ENCODE measurements around the gene P3H2.
"Not testable (repeated sequence)": the region's sequence is repeated elsewhere in the genome, so short reads cannot be mapped to it uniquely, and the experiment has no call there.

P3H2 gene, protein sequence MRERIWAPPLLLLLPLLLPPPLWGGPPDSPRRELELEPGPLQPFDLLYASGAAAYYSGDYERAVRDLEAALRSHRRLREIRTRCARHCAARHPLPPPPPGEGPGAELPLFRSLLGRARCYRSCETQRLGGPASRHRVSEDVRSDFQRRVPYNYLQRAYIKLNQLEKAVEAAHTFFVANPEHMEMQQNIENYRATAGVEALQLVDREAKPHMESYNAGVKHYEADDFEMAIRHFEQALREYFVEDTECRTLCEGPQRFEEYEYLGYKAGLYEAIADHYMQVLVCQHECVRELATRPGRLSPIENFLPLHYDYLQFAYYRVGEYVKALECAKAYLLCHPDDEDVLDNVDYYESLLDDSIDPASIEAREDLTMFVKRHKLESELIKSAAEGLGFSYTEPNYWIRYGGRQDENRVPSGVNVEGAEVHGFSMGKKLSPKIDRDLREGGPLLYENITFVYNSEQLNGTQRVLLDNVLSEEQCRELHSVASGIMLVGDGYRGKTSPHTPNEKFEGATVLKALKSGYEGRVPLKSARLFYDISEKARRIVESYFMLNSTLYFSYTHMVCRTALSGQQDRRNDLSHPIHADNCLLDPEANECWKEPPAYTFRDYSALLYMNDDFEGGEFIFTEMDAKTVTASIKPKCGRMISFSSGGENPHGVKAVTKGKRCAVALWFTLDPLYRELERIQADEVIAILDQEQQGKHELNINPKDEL

DNA sequence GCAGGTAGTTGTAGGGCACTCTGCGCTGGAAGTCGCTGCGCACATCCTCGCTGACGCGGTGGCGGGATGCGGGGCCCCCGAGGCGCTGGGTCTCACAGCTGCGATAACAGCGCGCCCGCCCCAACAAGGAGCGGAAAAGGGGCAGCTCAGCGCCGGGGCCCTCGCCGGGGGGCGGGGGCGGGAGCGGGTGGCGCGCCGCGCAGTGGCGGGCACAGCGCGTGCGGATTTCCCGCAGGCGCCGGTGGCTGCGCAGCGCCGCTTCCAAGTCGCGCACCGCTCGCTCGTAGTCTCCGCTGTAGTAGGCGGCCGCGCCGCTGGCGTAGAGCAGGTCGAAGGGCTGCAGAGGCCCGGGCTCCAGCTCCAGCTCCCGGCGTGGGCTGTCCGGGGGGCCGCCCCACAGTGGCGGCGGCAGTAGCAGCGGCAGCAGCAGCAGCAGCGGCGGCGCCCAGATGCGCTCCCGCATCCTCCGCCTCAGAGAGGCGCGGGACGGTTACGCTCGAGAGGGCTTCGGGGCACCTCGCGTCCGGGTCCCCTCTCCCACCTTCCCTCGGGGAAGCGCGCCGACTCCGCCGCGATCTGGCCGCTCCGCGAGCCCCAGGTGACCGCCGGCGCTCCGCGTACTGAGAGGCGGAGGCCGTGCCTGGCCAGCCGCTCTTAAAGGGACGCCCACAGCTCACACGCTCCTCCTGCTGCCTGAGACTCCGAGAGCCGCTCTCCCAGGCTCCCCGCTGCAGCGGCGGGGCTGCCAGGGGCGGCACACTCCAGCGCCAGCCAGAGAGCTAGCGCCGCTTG, at the start of gene P3H2:
P3H2 (minus strand) TSS at position 629 of the 792 bp plus-strand sequence; CDS start at position 463, 166 bp downstream.
- DNase-seq (ENCODE audit: low read depth) = no peak

DNA sequence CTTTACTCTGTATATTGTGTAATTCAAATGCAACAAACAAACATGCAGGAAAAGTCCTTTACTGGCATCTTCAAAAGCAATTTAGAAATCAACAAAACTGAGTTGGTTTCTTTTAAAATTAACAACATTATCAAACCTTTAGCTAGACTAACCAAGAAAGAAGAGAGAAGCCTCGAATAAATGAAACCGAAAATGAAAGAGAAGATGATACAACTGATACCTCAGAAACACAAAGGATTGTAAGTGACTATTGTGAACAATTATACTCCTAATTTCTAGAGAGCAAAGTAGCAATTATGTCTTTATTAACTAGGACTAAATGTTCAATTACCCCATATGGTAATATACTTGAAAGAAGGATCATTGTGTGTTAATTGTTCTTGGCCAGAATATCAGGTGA, 49.2 kb upstream of the P3H2 start:
- no peak for DNase-seq (ENCODE audit: low read depth)

DNA sequence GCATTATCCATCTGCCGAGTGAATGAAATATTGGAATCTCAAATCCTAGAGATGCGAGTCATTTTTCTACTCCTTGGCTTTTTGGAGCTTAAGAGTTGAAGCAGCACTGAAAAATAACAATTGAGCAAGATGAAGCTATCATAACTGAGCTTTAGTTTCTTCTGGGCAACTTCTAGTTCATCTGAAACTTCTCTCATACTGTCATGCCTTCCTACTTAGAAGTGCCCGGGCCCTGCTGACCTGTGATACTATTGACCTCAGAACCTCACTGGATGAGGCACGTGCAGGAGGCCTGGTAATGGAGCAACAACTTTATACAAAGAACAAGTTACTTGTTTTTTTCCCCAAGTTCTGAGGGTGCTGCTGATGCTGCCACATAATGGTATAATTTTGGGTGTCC, 48.5 kb upstream of the P3H2 start:
- no peak for DNase-seq (ENCODE audit: low read depth)

DNA sequence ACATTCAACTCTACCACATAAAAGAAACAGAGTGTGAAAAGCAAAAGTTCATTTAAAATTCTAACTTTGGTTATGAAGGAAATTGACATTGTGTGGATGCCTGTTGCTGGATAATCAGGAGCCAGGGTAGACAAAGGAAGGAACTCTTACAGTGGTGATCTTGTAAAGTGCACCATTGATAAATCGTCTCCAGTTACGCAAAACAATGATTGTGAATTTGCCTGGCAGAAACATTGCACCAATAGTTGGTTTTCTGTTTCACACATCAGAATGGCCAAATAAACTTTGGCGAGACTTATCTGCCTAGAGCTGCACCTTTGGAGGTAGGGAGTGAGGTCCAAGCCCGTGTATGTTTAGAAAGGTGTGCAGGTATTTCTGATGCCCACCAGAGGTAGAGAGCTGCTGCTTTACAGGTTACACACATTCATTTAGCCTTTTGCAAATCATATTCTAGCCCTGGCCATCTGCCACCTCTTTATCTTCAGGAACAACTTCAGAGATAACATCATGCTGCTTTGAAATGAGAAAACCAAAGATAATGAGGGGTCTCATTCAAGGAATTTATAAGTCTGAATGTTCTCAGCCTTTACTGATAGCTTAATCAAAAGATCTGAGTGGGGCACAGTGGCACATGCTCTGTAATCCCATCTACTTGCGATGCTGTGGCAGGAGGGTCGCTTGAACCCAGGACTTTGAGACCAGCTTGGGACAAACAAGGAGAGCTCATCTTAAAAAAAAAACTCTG, 47.4 kb upstream of the P3H2 start:
- DNase-seq (ENCODE audit: low read depth) = no peak

DNA sequence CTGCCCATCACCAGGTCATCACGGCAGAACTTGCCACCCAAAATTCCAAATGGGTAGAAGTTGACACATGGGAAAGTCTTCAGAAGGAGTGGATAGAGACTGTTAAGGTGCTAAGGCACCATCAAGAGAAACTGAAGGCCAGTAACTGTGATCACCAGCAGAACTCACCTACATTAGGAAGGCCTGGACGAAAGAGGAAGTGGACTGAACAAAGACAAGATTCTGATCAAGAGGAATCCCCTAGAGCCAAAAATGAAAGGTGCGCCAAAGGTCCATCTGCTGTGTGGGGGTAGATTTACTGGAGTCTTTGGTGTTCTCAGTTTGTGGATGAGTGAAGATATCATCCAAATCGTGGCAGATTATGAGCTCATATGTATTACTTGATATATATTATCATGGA, 46.3 kb upstream of the P3H2 start:
- no peak for DNase-seq (ENCODE audit: low read depth)

DNA sequence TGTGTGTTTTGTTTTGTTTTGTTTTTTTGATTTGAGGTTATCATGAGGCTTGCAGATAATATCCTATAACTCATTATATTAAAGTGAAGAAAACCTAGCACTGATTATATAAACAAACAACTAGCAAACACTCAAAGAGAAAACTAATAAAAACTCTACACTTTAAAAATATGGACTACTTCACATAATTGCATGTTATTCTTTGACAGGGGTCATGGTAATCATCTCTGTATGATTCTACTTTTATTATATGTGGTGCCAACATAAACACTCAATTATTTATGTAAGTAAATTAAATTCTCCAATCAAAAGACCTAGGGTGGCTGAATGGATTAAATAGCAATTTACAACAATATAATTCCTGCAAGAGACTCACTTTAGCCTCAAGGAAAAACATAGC, 44.6 kb upstream of the P3H2 start:
- DNase-seq (ENCODE audit: low read depth) = no peak

DNA sequence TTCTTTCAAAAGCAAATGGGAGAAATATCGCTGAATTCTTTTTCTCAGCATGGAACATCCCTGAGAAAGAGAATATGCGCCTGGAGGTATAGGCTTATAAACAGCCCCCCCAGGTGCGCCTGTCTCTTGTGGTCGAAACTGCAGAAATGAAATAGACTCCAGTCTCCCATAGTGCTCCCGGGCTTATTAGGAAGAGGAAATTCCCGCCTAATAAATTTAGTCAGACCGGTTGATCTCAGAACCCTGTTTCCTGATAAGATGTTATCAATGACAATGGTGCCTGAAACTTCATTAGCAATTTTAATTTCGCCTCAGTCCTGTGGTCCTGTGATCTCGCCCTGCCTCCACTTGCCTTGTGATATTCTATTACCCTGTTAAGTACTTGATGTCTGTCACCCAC, 41.3 kb upstream of the P3H2 start:
- not testable (repeated sequence) for DNase-seq (ENCODE audit: low read depth)

DNA sequence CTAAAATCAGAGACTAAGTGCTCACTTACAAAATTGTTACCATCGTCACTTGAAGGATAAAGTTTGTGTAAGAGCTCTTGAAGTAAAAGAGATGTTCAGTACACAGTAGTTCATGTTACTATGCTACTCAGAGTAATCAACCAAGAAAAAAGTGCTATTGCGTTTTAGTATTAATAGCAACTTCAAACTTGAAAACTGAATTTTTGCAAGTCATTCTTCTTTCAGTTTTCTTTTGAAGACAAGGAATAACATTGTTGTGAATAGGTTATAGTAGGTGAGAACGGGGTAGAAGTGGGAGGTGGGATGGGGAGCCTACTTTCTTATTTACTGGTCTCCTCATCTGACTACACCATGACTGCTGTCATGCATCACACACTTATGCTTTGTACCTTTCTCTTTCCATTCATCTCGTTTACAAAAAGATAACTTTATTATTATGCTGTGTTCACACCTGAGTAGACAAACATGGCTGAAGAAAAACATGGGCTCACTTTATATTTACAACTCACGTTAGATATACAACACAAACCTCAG, 39.3 kb upstream of the P3H2 start:
- DNase-seq (ENCODE audit: low read depth) = no peak

DNA sequence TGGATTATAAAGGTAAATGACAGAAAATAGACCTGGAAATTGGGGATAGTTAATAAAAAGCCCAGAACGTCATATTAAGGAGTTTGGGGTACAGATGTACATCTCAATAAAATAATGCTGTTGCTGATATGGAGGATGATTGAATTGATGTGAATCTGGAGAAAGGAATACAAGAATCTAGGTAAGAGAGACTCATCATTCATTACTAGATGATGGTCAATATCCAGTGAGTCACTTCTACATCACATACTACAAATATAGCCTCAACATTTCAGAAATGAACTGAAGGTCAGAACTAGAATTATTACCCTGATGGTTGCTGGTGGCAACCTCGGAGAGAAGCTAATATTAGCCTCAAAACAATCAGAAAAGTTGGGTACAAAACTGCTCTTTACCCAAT, 37.6 kb upstream of the P3H2 start:
- DNase-seq (ENCODE audit: low read depth) = no peak

DNA sequence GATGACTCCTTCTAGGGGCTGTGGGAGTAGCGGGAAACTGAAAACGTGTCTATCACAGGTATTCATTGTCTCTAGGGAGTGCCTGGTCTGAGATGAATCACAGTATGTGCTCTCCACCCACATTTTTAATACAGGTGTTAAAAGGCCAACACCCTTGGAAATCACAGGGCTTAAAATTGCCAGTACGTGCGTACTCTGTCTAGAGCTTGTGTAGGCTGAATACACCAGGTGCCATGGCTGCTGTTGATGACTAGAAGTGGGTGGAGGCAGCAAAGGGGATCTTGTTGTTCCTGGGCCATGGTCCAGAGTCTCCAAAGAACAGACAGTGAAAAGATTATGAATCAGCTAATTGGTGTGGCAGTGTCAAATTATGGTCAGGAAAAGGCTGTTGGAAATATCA, 35.1 kb upstream of the P3H2 start:
- DNase-seq (ENCODE audit: low read depth) = no peak

DNA sequence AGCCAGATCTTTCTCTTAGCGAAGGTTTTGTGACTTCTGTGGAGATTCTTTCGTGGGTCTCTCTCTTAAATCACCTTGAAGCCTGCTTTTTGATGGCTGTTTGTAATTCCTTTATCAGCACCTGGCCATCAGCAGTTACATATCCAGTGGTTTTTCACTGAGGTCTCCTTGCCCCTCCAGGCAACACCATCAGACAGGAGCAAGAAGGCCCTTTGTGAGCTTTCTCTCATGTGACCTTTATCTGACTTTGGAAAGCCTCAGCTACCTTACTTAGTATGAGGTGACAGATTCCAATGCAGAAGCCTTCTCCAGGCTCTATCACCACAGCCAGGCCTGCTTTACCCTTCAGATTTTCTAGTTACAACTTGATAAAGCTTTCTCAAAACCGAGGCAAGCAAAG, 30.0 kb upstream of the P3H2 start:
- no peak for DNase-seq (ENCODE audit: low read depth)

DNA sequence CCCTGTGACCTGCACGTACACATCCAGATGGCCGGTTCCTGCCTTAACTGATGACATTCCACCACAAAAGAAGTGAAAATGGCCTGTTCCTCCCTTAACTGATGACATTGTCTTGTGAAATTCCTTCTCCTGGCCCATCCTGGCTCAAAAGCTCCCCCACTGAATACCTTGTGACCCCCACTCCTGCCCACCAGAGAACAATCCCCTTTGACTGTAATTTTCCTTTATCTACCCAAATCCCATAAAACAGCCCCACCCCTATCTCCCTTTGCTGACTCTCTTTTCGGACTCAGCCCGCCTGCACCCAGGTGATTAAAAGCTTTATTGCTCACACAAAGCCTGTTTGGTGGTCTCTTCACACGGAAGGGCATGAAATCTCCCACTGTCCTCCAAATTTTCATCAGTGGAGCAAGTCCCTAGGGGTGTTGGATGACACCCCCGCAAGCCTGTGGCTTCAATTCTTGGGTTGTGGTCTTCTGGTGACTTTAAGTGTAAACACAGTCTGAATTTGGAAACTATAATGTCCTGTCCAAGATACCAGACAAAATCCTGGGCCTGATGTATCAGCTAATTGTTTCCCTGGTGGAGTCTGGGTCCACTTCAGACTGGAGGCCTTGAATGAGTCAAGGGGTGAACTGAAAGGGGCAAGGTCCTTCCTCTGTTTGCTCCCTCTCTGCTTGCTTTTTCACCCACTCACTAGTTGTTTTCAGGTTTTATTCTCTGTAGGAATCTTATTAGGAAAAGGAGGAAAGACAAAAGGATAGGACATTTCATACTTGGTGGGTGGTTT, 29.3 kb upstream of the P3H2 start:
- not testable (repeated sequence) for DNase-seq (ENCODE audit: low read depth)

DNA sequence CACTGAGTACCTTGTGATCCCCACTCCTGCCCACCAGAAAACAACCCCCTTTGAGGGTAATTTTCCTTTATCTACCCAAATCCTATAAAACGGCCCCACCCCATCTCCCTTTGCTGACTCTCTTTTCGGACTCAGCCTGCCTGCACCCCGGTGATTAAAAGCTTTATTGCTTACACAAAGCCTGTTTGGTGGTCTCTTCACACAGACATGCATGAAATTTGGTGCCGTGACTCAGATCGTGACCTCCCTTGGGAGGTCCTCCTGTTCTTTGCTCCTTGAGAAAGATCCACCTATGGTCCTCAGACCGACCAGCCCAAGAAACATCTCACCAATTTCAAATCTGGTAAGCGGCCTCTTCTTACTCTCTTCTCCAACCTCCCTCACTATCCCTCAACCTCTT, 24.1 kb upstream of the P3H2 start:
- DNase-seq (ENCODE audit: low read depth) = not testable (repeated sequence)

DNA sequence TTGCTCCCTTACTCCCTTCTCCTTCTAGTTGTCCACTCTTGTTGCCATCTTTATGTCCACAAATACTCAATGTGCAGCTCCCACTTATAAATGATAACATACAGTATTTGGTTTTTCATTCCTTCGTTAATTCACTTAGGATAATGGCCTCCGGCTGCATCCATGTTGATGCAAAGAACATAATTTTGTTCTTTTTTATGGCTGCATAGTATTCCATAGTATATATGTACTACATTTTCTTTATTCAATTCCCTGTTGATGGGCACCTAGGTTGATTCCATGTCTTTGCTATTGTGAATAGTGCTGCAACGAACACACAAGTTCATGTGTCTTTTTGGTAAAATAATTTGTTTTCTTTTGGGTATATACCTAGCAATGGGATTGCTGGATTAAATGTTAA, 21.3 kb upstream of the P3H2 start:
- DNase-seq (ENCODE audit: low read depth) = no peak

DNA sequence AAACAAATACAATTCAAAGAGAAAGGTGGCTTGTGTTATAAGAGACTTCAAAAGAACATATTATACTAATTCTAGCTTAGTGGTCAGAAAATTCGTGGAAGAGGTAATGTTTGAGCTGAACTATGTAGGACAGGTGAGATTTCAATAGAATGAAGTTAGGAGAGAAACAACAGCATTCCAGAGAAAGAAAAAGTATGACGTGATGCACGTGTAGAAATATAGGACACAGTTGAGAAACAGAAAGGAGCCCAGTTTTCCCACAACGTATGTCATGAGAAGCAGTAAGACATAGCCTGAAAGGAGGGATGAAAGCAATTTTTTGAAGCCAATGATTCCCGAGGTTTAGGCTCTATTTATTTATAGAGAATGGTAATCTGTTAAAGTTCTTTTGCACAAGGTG, 18.7 kb upstream of the P3H2 start:
- no peak for DNase-seq (ENCODE audit: low read depth)

DNA sequence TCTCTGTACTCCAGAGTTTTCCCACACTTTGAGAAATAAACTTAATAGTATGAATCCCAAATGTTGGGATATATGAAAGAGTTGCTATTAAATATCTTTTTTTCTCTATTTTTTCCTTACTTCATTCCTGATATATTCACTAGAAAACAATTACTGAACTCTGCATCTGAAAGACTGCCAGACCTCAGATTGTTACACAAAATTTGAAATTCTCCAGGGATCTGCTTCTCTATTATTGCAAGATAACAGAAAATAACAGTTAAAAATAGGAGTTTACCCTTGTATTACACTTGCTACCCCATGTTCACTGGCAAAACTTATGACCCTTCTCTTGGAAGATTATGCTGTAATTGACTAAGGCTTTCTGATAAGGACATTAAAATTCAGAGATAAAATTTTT, 11.7 kb upstream of the P3H2 start:
- DNase-seq (ENCODE audit: low read depth) = no peak

DNA sequence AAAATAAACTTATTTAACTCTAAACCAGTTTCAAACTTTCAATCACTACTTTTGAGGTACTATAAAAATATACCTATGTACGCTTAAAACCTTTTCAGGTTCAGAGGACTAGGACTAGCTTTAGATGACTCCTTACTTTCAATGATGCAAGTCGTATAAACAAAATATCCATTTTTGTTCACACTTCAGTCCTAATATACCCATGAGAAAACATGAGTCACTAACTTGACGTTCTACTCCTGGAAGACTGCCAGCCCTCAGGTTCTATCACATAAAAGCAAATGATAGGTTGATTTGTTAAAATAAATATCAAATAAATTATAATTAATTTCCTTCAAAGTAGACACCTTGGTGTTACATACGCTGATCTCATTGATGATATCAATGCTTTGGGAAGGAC, 10.6 kb upstream of the P3H2 start:
- no peak for DNase-seq (ENCODE audit: low read depth)

DNA sequence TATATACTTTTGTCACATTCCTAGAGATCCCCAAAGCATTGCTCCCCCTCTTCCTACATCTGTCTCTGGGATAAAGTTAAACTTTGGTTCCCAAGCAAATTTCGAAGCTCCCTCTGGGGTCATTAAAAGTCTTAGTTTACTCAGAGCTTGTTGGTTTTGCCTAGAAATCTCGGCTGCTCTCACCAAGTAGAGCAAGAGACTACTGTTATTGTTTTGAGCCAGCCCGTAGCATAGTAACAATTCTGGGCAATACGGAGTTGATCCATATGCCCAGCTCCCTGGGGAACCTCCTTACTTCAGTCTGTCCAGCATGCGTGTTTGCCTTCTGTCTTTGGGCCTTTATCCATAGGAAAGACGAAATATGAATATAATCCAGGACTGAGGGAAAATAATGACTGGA, 10.0 kb upstream of the P3H2 start:
- no peak for DNase-seq (ENCODE audit: low read depth)

DNA sequence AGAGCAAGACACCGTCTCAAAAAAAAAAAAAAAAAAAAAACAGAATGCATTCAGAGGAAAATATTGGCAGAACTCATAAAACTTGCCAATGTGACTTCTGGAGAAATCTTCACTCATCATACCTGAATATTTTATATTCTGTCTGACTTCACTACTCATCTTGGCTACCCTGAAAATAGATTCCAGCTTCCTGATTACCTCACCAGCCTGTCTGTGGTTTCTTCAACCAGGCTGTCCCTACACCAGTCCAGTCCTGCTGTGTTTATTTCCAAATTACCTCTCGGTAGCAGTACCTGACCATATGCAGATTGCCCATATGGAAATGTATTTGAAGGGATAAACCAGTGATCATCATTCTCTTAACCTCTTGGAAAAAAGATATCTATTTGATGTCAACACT, 9.3 kb upstream of the P3H2 start:
- no peak for DNase-seq (ENCODE audit: low read depth)

DNA sequence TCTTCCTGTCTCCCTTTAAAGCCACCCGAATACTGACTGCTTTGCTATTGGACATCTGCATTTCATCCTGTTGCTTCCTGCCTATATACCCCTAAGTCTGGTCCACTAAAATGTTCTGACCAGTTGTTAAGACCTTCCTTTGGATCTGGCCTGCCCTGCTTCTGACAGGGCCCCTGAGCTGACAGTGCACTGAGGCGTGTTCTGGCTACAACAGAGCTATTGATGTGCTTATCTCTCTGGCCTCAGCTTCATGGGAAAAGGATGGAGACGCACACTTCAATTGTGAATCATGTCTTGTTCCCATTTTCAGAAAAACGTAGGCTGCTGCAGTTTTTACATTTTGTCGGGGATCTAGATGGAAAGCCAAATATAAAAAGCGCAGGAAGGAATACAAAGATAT, 7.1 kb upstream of the P3H2 start:
- no peak for DNase-seq (ENCODE audit: low read depth)

DNA sequence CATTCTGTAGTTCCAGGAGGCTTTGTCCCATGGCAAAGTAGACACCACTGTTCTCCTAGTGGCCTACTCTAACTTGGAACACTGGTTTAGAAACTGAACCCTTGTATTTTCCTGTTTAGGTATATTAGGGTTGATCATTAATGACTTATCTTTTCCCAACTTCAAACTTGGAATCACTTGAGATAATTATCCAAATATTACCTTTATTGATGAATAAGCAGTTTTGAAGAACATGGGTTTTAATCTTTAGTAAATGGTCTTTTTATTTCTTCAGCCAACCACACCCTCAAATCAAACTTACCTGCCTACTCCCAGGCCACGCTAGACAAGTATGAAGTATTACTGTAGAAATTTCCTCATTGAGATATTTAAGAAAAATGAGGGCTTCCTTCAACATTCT, 6.5 kb upstream of the P3H2 start:
- no peak for DNase-seq (ENCODE audit: low read depth)

Measured in activated T-helper 1 cell treated with Interleukin-2 at 50 U/mL for 16 hours (primary cell).